22Rv1 (cell line): Measurements from ENCODE around the gene RPRML.
"Not testable (repeated sequence)": the region's sequence is repeated elsewhere in the genome, so short reads cannot be mapped to it uniquely, and the experiment has no call there.

ENCODE experiments used
- ZFX ChIP-seq: fragments of 450-650 bp; IDR thresholded peaks from 2 replicates; pipeline ENCODE4 v1.6.1; 2017; ENCODE audit warnings: antibody characterized with exemption, borderline replicate concordance
- TF ChIP-seq, protein P1 (sequence below): fragments of 450-650 bp; IDR thresholded peaks from 2 replicates; pipeline ENCODE4 v1.5.1; 2017; ENCODE audit warnings: mild to moderate bottlenecking

GRCh38 chr17:46953191-46953590 lies 25.9 kb downstream of the RPRML start:
- TF ChIP-seq, protein P1, sequence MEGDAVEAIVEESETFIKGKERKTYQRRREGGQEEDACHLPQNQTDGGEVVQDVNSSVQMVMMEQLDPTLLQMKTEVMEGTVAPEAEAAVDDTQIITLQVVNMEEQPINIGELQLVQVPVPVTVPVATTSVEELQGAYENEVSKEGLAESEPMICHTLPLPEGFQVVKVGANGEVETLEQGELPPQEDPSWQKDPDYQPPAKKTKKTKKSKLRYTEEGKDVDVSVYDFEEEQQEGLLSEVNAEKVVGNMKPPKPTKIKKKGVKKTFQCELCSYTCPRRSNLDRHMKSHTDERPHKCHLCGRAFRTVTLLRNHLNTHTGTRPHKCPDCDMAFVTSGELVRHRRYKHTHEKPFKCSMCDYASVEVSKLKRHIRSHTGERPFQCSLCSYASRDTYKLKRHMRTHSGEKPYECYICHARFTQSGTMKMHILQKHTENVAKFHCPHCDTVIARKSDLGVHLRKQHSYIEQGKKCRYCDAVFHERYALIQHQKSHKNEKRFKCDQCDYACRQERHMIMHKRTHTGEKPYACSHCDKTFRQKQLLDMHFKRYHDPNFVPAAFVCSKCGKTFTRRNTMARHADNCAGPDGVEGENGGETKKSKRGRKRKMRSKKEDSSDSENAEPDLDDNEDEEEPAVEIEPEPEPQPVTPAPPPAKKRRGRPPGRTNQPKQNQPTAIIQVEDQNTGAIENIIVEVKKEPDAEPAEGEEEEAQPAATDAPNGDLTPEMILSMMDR = not testable (repeated sequence)
- TF ChIP-seq ZFX = not testable (repeated sequence)
